Neuronal stem cell (in vitro differentiated cells): Measurements from ENCODE around the gene PCP4L1.

Source experiments
- DNase-seq: peaks from one replicate; pipeline ENCODE4 v3.0.0-alpha.2; 2013; ENCODE audit warnings: low spot score
- H2AFZ ChIP-seq: one replicate; pipeline ENCODE4 v1.6.1; 2013; ENCODE audit warnings: mild to moderate bottlenecking, low read length, inconsistent platforms
- H2AK5ac ChIP-seq: 2 replicates; pipeline ENCODE4 v1.6.1; 2013; ENCODE audit warnings: low read depth, mild to moderate bottlenecking, inconsistent platforms, low read length, moderate library complexity, mixed read lengths
- H2BK120ac ChIP-seq: 2 replicates; pipeline ENCODE4 v1.6.1; 2013; ENCODE audit warnings: low read depth, mild to moderate bottlenecking, inconsistent platforms, low read length, moderate library complexity, mixed read lengths
- H2BK12ac ChIP-seq: one replicate; pipeline ENCODE4 v1.6.1; 2013; ENCODE audit warnings: low read length, inconsistent platforms
- H2BK15ac ChIP-seq: 2 replicates; pipeline ENCODE4 v1.6.1; 2013; ENCODE audit warnings: mild to moderate bottlenecking, low read length, inconsistent platforms, mixed read lengths
- H2BK5ac ChIP-seq: one replicate; pipeline ENCODE4 v1.6.1; 2013; ENCODE audit warnings: inconsistent platforms, mild to moderate bottlenecking, low read length, moderate library complexity
- H3K14ac ChIP-seq: one replicate; pipeline ENCODE4 v1.6.1; 2013; ENCODE audit warnings: low read length, inconsistent platforms
- H3K18ac ChIP-seq: 2 replicates; pipeline ENCODE4 v1.6.1; 2013; ENCODE audit warnings: low read length, inconsistent platforms
- H3K23ac ChIP-seq: 2 replicates; pipeline ENCODE4 v1.6.1; 2013; ENCODE audit warnings: low read depth, mild to moderate bottlenecking, mixed read lengths, low read length, inconsistent platforms; ENCODE audit not compliant: poor library complexity
- H3K27ac ChIP-seq: replicated peaks from 3 replicates; pipeline ENCODE4 v1.5.1; 2013; ENCODE audit warnings: low read length, inconsistent platforms
- H3K27me3 ChIP-seq, 3 experiments: 2 replicates each; pipeline ENCODE4 v1.6.1; 2013; ENCODE audit warnings: low read length in 3 of 3, mild to moderate bottlenecking in 2 of 3, inconsistent platforms in 1 of 3, low read depth in 1 of 3, mixed read lengths in 1 of 3, moderate library complexity in 1 of 3; ENCODE audit not compliant: control insufficient read depth in 3 of 3, insufficient read depth in 3 of 3
- H3K36me3 ChIP-seq, 2 donors: replicated peaks in 1 of 2; 2 replicates each; pipeline ENCODE4 v1.6.1; 2013; ENCODE audit warnings: low read length in 2 of 2; ENCODE audit not compliant: control insufficient read depth in 2 of 2, insufficient read depth in 2 of 2
- H3K4ac ChIP-seq: 2 replicates; pipeline ENCODE4 v1.6.1; 2013; ENCODE audit warnings: inconsistent platforms, mild to moderate bottlenecking, low read length, moderate library complexity
- H3K4me1 ChIP-seq, 2 donors: 1 replicate in 1 of 2; 2 replicates in 1 of 2; pipeline ENCODE4 v1.6.1; 2013; ENCODE audit warnings: low read length in 2 of 2, low read depth in 1 of 2; ENCODE audit not compliant: control insufficient read depth in 2 of 2, insufficient read depth in 1 of 2
- H3K4me2 ChIP-seq: one replicate; pipeline ENCODE4 v1.6.1; 2013; ENCODE audit warnings: mild to moderate bottlenecking, low read length, inconsistent platforms; ENCODE audit not compliant: insufficient read depth, poor library complexity, severe bottlenecking
- H3K4me3 ChIP-seq, 2 donors: 2 replicates each; pipeline ENCODE4 v1.5.1; 2013; ENCODE audit warnings: low read length in 2 of 2, mild to moderate bottlenecking in 2 of 2, inconsistent platforms in 1 of 2, moderate library complexity in 1 of 2
- H3K79me1 ChIP-seq: one replicate; pipeline ENCODE4 v1.6.1; 2013; ENCODE audit warnings: low read depth, mild to moderate bottlenecking, inconsistent platforms, low read length, moderate library complexity
- H3K9ac ChIP-seq: one replicate; pipeline ENCODE4 v1.6.1; 2013; ENCODE audit warnings: mild to moderate bottlenecking, low read depth, low read length, inconsistent platforms; ENCODE audit not compliant: poor library complexity
- H3K9me3 ChIP-seq, 2 donors: replicated peaks in 1 of 2; 2 replicates each; pipeline versions ENCODE3 to v1.6.1; 2013; ENCODE audit warnings: low read length in 2 of 2, mild to moderate bottlenecking in 2 of 2, inconsistent platforms in 1 of 2, low read depth in 1 of 2, mixed read lengths in 1 of 2, moderate library complexity in 1 of 2; ENCODE audit not compliant: control insufficient read depth in 2 of 2, insufficient read depth in 1 of 2
- H4K8ac ChIP-seq: one replicate; pipeline ENCODE4 v1.6.1; 2013; ENCODE audit warnings: low read depth, mild to moderate bottlenecking, inconsistent platforms, low read length, moderate library complexity
- H4K91ac ChIP-seq: one replicate; pipeline ENCODE4 v1.6.1; 2013; ENCODE audit warnings: low read length, low read depth, mild to moderate bottlenecking, inconsistent platforms; ENCODE audit not compliant: poor library complexity
- WGBS, 2 donors: extraction: QIAGEN DNeasy Blood & Tissue Kit; methylation state at CpG; one replicate each; pipeline ENCODE4 v1.1.7; 2013; ENCODE audit warnings: missing lambda C conversion rate in 2 of 2, mixed read lengths in 1 of 2; ENCODE audit not compliant: insufficient read length in 2 of 2, insufficient replicate concordance in 1 of 2; ENCODE audit errors: extremely low coverage in 2 of 2; 5-methylcytosine and 5-hydroxymethylcytosine counted together

PCP4L1 gene

GRCh38 chr1:161260376-161261260 lies 2.1 kb downstream of the PCP4L1 start:
- Histone ChIP-seq H3K14ac (no peak overlapping the region), H3K27ac (no peak overlapping the region), H2BK15ac (no peak overlapping the region), H3K79me1 (no peaks in the 10 kb centered on the region), H3K4me1 (peaks cover 0 to 10% of the 10 kb centered on the region in 2 donors), H4K91ac (no peak overlapping the region), H2BK120ac (no peak overlapping the region), H3K4ac (no peak overlapping the region), H3K9me3 (peaks cover 5 to 14% of the 10 kb centered on the region in 2 donors), H3K9ac (no peak overlapping the region), H2AFZ (peak overlapping the region; percentile 8), H3K23ac (no peak overlapping the region), H3K18ac (no peak overlapping the region), H3K4me2 (no peak overlapping the region), H2AK5ac (no peak overlapping the region), H3K27me3 (peaks cover 4 to 37% (median 21%) of the 10 kb centered on the region in 3 experiments), H3K4me3 (no peak overlapping the region), H2BK5ac (no peak overlapping the region), H3K36me3 (no peaks in the 10 kb centered on the region), H2BK12ac (no peak overlapping the region), H4K8ac (no peak overlapping the region)
- DNase-seq: no peak
- no CpG with 5 or more reads among the region's 9 CpGs for WGBS, 2 donors

- Histone ChIP-seq H3K4me1 (peaks cover 0 to 10% of the 10 kb centered on the region in 2 donors), H3K14ac (no peak overlapping the region), H2BK12ac (no peak overlapping the region), H3K4me2 (no peak overlapping the region), H2BK15ac (no peak overlapping the region), H3K27me3 (peaks cover 4 to 37% (median 21%) of the 10 kb centered on the region in 3 experiments), H4K91ac (no peak overlapping the region), H2AFZ (peak overlapping the region; percentile 8), H4K8ac (no peak overlapping the region), H3K27ac (no peak overlapping the region), H3K4me3 (no peak overlapping the region), H2AK5ac (no peak overlapping the region), H3K4ac (no peak overlapping the region), H3K23ac (no peak overlapping the region), H3K36me3 (no peaks in the 10 kb centered on the region), H3K9ac (no peak overlapping the region), H3K18ac (no peak overlapping the region), H3K9me3 (peaks cover 5 to 12% of the 10 kb centered on the region in 2 donors), H3K79me1 (no peaks in the 10 kb centered on the region), H2BK5ac (no peak overlapping the region), H2BK120ac (no peak overlapping the region)
- DNase-seq: no peak
- WGBS, 2 donors: no CpG with 5 or more reads among the region's 12 CpGs
Observed at GRCh38 chr1:161261261-161262235, 3.0 kb downstream of the PCP4L1 start.

- Histone ChIP-seq H3K4me2 (no peak overlapping the region), H3K4ac (no peak overlapping the region), H2BK15ac (no peak overlapping the region), H3K27ac (no peak overlapping the region), H3K23ac (no peak overlapping the region), H3K9ac (no peak overlapping the region), H3K14ac (no peak overlapping the region), H3K4me3 (no peak overlapping the region), H4K8ac (no peak overlapping the region), H2BK120ac (no peak overlapping the region), H3K9me3 (no peaks in the 10 kb centered on the region), H3K36me3 (no peaks in the 10 kb centered on the region), H2AK5ac (no peak overlapping the region), H2BK12ac (no peak overlapping the region), H2BK5ac (no peak overlapping the region), H3K79me1 (no peaks in the 10 kb centered on the region), H4K91ac (no peak overlapping the region), H2AFZ (no peak overlapping the region), H3K27me3 (peaks cover 0 to 22% (median 3%) of the 10 kb centered on the region in 3 experiments), H3K4me1 (peaks cover 5 to 6% of the 10 kb centered on the region in 2 donors), H3K18ac (no peak overlapping the region)
- DNase-seq: no peak
- no CpG with 5 or more reads among the region's 5 CpGs for WGBS, 2 donors
Observed at GRCh38 chr1:161265305-161265704, 6.8 kb downstream of the PCP4L1 start.
